Esophagus (tissue), 2 donors: ENCODE results near the gene RYR2. TPM values are rescaled to one million over a fixed set of nuclear protein-coding genes. Genes with fewer than 3 reads are reported as not detected.

Experiments used
- H3K27ac ChIP-seq, 2 donors: one replicate each; pipeline ENCODE4 v1.5.1; 2013; ENCODE audit warnings: low read depth in 2 of 2, mild to moderate bottlenecking in 2 of 2, inconsistent platforms in 1 of 2, low read length in 1 of 2, moderate library complexity in 1 of 2
- H3K27me3 ChIP-seq, 2 donors: one replicate each; pipeline ENCODE4 v1.6.1; 2013; ENCODE audit warnings: low read length in 2 of 2, control low read depth in 1 of 2, mild to moderate bottlenecking in 1 of 2; ENCODE audit not compliant: insufficient read depth in 2 of 2, control insufficient read depth in 1 of 2
- H3K36me3 ChIP-seq, 2 donors: one replicate each; pipeline ENCODE4 v1.6.1; 2013; ENCODE audit warnings: low read length in 1 of 2; ENCODE audit not compliant: control insufficient read depth in 2 of 2, insufficient read depth in 2 of 2
- H3K4me1 ChIP-seq, 2 donors: one replicate each; pipeline ENCODE4 v1.6.1; 2013; ENCODE audit warnings: low read length in 1 of 2; ENCODE audit not compliant: control insufficient read depth in 2 of 2, insufficient read depth in 2 of 2
- H3K4me3 ChIP-seq, 2 donors: one replicate each; pipeline ENCODE4 v1.5.1; 2013; ENCODE audit warnings: low read length in 2 of 2, mild to moderate bottlenecking in 2 of 2, low read depth in 1 of 2, moderate library complexity in 1 of 2
- H3K9me3 ChIP-seq, 2 donors: one replicate each; pipeline ENCODE4 v1.6.1; 2013; ENCODE audit warnings: mild to moderate bottlenecking in 2 of 2, low read depth in 1 of 2, low read length in 1 of 2, moderate library complexity in 1 of 2; ENCODE audit not compliant: control insufficient read depth in 2 of 2, insufficient read depth in 1 of 2
- WGBS, 2 donors: extraction: QIAGEN DNeasy Blood & Tissue Kit; methylation state at CpG; one replicate each; pipeline ENCODE4 v1.1.7; 2013; 5-methylcytosine and 5-hydroxymethylcytosine counted together
- polyA plus RNA-seq, 2 donors: library from polyadenylated mRNA; stranded (reverse); fragments of 200-250 nt; gene quantifications; one replicate each; pipeline ENCODE4 v1.2.3, GENCODE V29; 2013
- donor health status: healthy with polysubstance abuse.
- donor health status: Bipolar disorder and iron deficiency.

The RYR2 gene
- polyA plus RNA-seq, 2 donors, result 0.35 to 1.2 TPM

GRCh38 chr1:237197470-237198425 is 155.8 kb downstream of the RYR2 start:
- Histone ChIP-seq H3K4me1 (no peaks in the 10 kb centered on the region), H3K27ac (no peak overlapping the region), H3K36me3 (no peaks in the 10 kb centered on the region), H3K4me3 (no peak overlapping the region), H3K27me3 (no peaks in the 10 kb centered on the region), H3K9me3 (no peaks in the 10 kb centered on the region)
- WGBS, 2 donors, result 73% methylated on average over 7 of the region's 7 CpGs

- no peak overlapping the region for H3K4me3 ChIP-seq
- H3K36me3 ChIP-seq, result no peaks in the 10 kb centered on the region
- no peaks in the 10 kb centered on the region for H3K9me3 ChIP-seq
- WGBS, 2 donors, result 60 to 65% methylated on average over 6 of the region's 6 CpGs
- H3K27ac ChIP-seq, result no peak overlapping the region
- no peaks in the 10 kb centered on the region for H3K4me1 ChIP-seq
- H3K27me3 ChIP-seq, result no peaks in the 10 kb centered on the region
Measured at GRCh38 chr1:237199026-237199425, 157.0 kb downstream of the RYR2 start.

- no peaks in the 10 kb centered on the region for H3K36me3 ChIP-seq
- no peaks in the 10 kb centered on the region for H3K4me1 ChIP-seq
- 60 to 71% methylated on average over 4 of the region's 4 CpGs for WGBS, 2 donors
- H3K4me3 ChIP-seq, result no peak overlapping the region
- H3K9me3 ChIP-seq, result no peaks in the 10 kb centered on the region
- H3K27ac ChIP-seq, result no peak overlapping the region
- H3K27me3 ChIP-seq, result no peaks in the 10 kb centered on the region
Measured at GRCh38 chr1:237201155-237201554, 159.2 kb downstream of the RYR2 start.

GRCh38 chr1:237204841-237205240 is 162.9 kb downstream of the RYR2 start:
- WGBS, 2 donors, result 85 to 86% methylated on average over 4 of the region's 4 CpGs
- Histone ChIP-seq H3K27ac (no peak overlapping the region), H3K4me3 (no peak overlapping the region)

GRCh38 chr1:237205400-237206064 is 163.5 kb downstream of the RYR2 start:
- WGBS, 2 donors, result 70 to 75% methylated on average over 14 of the region's 14 CpGs
- H3K4me1 ChIP-seq, result no peaks in the 10 kb centered on the region
- no peak overlapping the region for H3K4me3 ChIP-seq
- no peaks in the 10 kb centered on the region for H3K27me3 ChIP-seq
- no peaks in the 10 kb centered on the region for H3K9me3 ChIP-seq
- no peak overlapping the region for H3K27ac ChIP-seq
- H3K36me3 ChIP-seq, result no peaks in the 10 kb centered on the region

More at GRCh38 chr1:237204841-237205240, 162.9 kb downstream of the RYR2 start:
- Histone ChIP-seq H3K27me3 (no peaks in the 10 kb centered on the region), H3K36me3 (no peaks in the 10 kb centered on the region), H3K4me1 (no peaks in the 10 kb centered on the region), H3K9me3 (no peaks in the 10 kb centered on the region)

GRCh38 chr1:237206065-237206414 is 164.1 kb downstream of the RYR2 start:
- H3K36me3 ChIP-seq, result no peaks in the 10 kb centered on the region
- no peak overlapping the region for H3K4me3 ChIP-seq
- H3K27ac ChIP-seq, result no peak overlapping the region
- 73 to 76% methylated on average over 6 of the region's 6 CpGs for WGBS, 2 donors
- H3K27me3 ChIP-seq, result no peaks in the 10 kb centered on the region
- H3K4me1 ChIP-seq, result no peaks in the 10 kb centered on the region
- no peaks in the 10 kb centered on the region for H3K9me3 ChIP-seq

GRCh38 chr1:237211031-237211430 is 169.0 kb downstream of the RYR2 start:
- 67 to 75% methylated on average over 5 of the region's 5 CpGs for WGBS, 2 donors
- Histone ChIP-seq H3K36me3 (no peaks in the 10 kb centered on the region), H3K27ac (no peak overlapping the region), H3K4me1 (no peaks in the 10 kb centered on the region), H3K27me3 (no peaks in the 10 kb centered on the region), H3K9me3 (no peaks in the 10 kb centered on the region), H3K4me3 (no peak overlapping the region)

GRCh38 chr1:237211540-237211939 is 169.6 kb downstream of the RYR2 start:
- Histone ChIP-seq H3K4me1 (no peaks in the 10 kb centered on the region), H3K27ac (no peak overlapping the region), H3K4me3 (no peak overlapping the region), H3K36me3 (no peaks in the 10 kb centered on the region), H3K9me3 (no peaks in the 10 kb centered on the region), H3K27me3 (no peaks in the 10 kb centered on the region)
- WGBS, 2 donors, result 11 to 14% methylated on average over 2 of the region's 2 CpGs

- Histone ChIP-seq H3K36me3 (no peaks in the 10 kb centered on the region), H3K4me1 (no peaks in the 10 kb centered on the region), H3K9me3 (no peaks in the 10 kb centered on the region), H3K27ac (no peak overlapping the region), H3K27me3 (no peaks in the 10 kb centered on the region), H3K4me3 (no peak overlapping the region)
- 54 to 62% methylated on average over 11 of the region's 11 CpGs for WGBS, 2 donors
Measured at GRCh38 chr1:237219751-237220642, 178.0 kb downstream of the RYR2 start.
